Activated T-cell treated with anti-CD3 and anti-CD28 coated beads for 48 hours (primary cell): ENCODE data around the gene YJEFN3.

Experiments
- DNase-seq: peaks from one replicate; pipeline ENCODE4 v3.0.0-alpha.2; 2020; ENCODE audit warnings: low read depth

Gene YJEFN3

GRCh38 chr19:19498255-19498991 lies 30.3 kb upstream of the YJEFN3 start:
- no peak for DNase-seq

- DNase-seq = no peak
These were observed 29.3 kb upstream of the YJEFN3 start for GRCh38 chr19:19499272-19499995.

- DNase-seq = no peak
These were observed 27.6 kb upstream of the YJEFN3 start for GRCh38 chr19:19500975-19501644.

GRCh38 chr19:19501798-19502197 lies 26.9 kb upstream of the YJEFN3 start:
- no peak for DNase-seq

GRCh38 chr19:19502281-19502680 lies 26.4 kb upstream of the YJEFN3 start:
- no peak for DNase-seq

- DNase-seq = no peak
These were observed 25.7 kb upstream of the YJEFN3 start for GRCh38 chr19:19502808-19503602.

GRCh38 chr19:19504754-19505668 lies 23.7 kb upstream of the YJEFN3 start:
- DNase-seq = no peak

- DNase-seq = no peak
These were observed 22.9 kb upstream of the YJEFN3 start for GRCh38 chr19:19505669-19506326.

GRCh38 chr19:19506592-19506991 lies 22.1 kb upstream of the YJEFN3 start:
- DNase-seq = no peak

GRCh38 chr19:19507354-19507753 lies 21.4 kb upstream of the YJEFN3 start:
- DNase-seq = no peak

- DNase-seq = no peak
These were observed 20.5 kb upstream of the YJEFN3 start for GRCh38 chr19:19508217-19508616.

GRCh38 chr19:19510432-19510831 lies 18.3 kb upstream of the YJEFN3 start:
- DNase-seq = no peak

- no peak for DNase-seq
These were observed 15.0 kb upstream of the YJEFN3 start for GRCh38 chr19:19513682-19514081.

GRCh38 chr19:19514215-19514657 lies 14.5 kb upstream of the YJEFN3 start:
- DNase-seq = no peak

GRCh38 chr19:19514881-19515641 lies 13.7 kb upstream of the YJEFN3 start, which contains the start of gene TSSK6:
Gene TSSK6 (minus strand): TSS chr19:19515548. CDS start chr19:19515427, 121 bp downstream.
- no peak for DNase-seq

- DNase-seq = peak; percentile 91
These were observed 12.8 kb upstream of the YJEFN3 start, which contains the start of gene NDUFA13 for GRCh38 chr19:19515642-19516519. Gene NDUFA13 (plus strand): TSS chr19:19516225. CDS start chr19:19516239, 14 bp downstream.

- DNase-seq = no peak
These were observed 11.5 kb upstream of the YJEFN3 start for GRCh38 chr19:19517235-19517619.

GRCh38 chr19:19520989-19521388 lies 7.7 kb upstream of the YJEFN3 start:
- no peak for DNase-seq
